Endometrium (tissue), 2 donors: ENCODE data around the gene TOMM5.

Experiments
- FAIRE-seq: peaks from 2 replicates; lab custom pipeline; 2012; peaks lifted over from hg19 to GRCh38; lab: Jason Lieb, UNC
- donor health status: control.
- donor health status: control.

Gene TOMM5

DNA sequence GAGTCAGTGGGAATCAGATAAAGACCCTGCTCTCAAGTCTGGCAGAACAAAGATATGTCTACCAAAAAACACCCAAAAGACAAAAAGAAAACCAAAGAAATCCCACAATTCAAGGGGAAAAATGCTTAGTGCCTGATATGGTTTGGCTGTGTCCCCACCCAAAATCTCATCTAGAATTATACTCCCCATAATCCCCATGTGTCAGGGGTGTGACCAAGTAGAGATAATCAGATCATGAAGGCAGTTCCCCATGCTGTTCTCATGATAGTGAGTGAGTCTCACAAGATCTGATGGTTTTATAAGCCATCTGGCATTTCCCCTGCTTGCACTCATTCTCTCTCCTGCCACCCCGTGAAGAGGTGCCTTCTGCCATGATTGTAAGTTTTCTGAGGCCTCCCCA lies 29.6 kb downstream of the TOMM5 start:
- FAIRE-seq = no peak

DNA sequence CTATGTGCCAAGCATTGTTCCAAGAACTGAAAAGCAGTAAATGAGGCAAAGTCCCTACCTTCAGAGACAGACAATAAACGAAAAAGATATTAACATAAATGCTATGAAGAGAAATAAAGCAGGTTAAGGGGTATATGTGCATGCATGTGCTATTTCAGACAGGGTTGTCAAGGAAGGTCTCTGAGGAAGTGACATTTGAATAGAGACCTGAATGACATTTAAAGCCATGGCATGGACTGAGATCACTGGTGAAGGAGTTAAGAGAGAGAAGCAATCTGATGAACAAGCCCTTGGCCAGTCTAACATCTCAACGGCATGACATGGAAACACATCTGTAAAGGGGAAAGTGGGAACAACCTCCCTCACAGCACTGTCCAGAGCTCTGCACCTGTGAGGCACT lies 30.7 kb downstream of the TOMM5 start:
- FAIRE-seq = no peak

DNA sequence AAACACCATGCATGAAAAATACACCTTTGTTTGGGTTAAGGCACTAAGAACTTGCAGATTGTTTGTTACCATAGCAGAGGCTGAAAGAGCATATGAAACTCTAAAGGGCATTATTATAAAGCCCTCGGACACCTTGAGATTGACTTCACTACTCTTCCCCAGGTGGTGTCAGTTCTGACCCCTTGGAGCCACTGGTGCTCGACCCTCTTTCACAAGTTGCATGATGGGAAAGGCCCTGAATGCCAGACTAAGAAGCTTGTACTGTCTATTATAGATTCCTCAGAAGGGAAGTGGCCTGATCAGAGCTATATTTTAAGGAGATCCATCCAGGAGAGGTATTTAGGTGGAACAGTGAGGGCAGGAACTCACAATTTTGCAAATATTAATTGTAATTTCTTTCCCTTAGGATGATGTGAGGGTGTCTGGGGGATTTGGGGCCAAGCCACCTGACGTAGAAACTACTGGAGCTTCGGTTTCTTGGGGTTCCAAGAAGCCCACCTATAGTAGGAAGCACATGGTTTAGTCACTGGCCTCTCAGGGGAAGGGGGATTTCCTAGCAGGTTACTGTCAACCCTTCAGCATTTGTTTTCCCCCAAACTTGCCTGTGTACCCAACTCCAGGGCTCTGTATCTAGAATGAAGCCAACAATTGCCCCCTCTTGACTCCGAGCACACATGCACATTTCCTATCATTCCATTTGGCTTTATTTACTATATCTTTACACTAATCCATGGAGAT lies 32.4 kb downstream of the TOMM5 start:
- FAIRE-seq = no peak

DNA sequence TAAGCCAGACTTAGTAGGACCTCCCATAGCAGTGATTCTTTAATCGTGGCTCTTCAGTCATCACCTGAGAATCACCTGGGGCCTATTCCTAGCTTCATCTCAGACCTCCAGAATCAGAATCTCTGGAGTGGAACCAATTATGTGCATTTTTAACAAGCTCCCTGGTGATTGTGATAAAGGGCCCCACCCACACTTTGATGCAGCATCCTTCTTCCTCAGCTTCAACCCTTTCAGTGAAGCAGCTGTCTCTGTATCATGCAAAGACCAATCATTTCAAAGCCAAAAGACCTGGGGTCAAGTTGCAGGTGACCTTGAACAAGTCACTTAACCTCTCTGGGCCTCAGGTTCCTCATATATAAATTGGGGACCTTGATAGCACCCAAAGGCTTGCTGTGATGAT lies 33.3 kb downstream of the TOMM5 start:
- no peak for FAIRE-seq

DNA sequence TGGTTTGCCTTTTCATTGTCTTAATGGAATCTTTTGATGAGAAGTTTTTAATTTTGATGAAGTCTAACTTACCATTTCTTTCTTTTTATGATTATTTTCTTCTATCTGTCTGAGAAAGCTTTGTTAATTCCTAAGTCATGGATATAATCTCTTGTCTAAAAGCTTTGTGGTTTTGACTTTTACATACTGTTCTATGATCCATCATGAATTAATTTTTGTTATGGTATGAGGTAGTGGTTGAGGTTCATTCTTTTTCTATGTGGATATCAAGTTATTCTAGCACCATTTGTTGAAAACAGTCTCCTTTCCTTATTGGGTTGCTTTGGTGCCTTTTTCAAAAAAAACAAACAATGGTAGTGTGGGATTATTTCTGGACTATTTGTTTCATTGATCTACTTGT lies 36.6 kb downstream of the TOMM5 start:
- no peak for FAIRE-seq

DNA sequence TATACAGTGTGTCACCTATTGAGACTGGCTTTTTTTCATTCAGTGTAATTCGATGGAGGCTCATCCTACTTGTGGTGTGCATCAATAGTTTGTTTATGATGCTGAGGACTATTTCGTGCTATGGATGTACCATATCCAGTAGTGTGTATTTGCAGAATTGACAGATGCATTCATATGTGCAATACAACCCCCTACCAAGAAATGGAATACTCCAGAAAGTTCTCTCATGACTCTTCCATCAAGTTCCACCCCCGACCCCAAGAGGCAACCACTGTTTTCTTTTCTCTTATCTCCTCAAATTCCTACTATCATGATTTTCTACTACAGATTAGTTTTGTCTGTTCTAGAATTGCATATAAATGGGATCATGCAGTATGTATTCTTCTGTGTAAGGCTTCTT lies 38.1 kb downstream of the TOMM5 start:
- FAIRE-seq = no peak

DNA sequence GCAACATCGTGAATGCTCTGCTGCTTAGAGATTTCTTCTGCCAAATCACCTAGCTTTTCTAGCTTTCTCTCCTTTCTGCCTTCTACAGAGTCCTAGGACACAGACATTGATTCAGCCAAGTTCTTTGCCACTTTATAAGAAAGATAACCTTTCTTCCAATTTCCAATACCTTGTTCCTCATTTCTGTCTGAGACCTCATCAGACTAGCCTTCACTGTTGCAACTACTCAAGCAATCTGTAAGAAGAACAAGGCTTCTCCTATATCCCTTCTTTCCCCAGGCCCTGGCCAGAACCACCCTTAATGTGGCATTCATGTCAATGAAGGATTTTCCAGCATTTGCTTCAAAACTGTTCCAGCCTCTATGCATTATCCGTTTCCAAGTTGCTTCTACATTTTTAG lies 40.5 kb downstream of the TOMM5 start:
- FAIRE-seq = no peak

DNA sequence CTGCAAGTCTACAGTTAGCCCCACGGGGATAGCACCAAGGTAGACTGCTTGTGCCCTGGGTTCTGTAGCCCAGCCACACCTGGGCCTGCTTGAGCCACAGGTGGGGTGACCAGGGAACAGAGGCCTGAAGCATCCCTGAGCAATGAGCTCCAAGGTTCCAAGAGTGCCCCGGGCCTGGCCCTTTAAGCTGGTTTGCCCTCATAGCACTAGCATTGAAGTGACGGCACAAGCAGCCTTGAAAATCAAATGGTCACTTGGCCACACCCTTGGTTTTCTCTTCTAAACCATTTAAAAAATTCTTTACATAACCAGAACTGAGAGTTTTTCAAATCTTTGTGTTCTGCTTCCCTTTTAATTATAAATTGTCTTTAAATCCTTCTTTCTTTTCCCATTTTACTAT lies 40.9 kb downstream of the TOMM5 start:
- no peak for FAIRE-seq

DNA sequence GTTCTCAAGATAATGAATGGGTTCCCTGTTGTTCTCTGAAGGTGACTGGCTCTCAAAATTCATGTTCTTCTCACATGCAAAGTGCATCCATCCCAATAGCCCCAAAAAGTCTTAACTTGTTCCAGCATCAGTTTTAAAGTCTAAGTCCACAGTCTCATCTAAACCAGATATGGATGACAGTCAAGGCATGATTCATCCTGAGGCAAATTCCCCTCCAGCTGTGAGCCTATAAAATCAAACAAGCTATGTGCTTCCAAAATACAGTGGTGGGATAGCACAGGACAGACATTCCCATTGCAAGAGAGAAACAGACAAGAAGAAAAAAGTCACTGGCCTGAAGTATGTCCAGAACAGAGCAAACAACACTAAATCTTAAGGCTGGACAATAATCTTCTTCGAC lies 41.6 kb downstream of the TOMM5 start:
- no peak for FAIRE-seq

DNA sequence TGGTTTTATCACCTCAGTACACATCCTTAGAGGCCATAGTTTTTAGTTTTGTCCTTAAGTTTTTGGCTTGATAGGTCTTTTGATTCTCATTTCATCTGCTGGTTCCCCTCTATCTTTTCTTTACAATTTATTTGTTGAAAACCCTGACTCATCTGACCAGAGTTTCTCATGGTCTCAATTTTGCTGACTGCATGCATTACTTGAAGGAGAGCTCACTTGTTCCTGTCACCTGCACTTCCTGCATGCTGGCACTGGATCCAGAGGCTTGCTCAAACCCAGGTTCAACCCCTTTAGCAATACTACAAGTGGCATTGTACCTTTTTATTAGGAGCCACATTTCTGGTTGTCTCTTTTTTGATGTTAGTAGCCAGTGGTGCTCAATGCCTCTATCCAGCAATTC lies 42.9 kb downstream of the TOMM5 start:
- FAIRE-seq = no peak

DNA sequence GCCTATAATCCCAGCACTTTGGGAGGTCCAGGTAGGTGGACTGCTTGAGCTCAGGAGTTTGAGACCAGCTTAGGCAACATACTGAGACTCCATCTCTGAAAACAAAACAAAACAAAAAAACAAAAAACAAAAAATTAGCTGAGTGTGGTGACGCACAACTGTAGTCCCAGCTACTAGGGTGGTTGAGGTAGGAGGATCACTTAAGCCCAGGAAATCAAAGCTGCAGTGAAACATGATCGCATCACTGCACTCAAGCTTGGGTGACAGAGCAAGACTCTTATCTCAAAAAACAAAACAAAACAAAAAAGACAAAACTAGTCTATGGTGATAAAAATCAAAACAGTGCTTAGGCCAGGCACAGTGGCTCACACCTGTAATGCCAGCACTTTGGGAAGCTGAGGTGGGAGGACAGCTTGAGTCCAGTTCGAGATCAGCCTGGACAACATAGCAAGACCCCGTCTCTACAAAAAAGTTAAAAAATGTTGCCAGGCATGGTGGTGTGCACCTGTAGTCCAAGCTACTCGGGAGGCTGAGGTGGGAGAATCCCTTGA lies 45.0 kb downstream of the TOMM5 start:
- FAIRE-seq = no peak

DNA sequence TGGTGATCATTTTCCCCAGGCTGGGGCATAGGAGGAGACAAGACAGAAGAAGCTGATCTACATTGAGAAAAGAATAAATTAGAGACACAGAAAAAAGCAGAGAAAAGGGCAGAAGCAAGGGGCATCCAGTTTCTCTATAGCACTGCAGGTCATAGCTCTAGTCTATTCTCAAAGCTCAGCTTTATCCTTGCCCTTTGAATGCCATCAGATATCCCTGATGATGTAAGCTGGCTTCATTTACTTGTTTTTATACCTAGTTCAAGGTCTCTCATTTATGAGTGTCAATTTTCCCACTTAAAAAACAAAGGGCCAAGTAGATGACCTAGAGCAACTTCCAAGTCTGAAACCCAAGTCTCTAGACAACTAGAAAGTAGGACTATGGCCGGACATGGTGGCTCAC lies 48.9 kb downstream of the TOMM5 start:
- FAIRE-seq = no peak

DNA sequence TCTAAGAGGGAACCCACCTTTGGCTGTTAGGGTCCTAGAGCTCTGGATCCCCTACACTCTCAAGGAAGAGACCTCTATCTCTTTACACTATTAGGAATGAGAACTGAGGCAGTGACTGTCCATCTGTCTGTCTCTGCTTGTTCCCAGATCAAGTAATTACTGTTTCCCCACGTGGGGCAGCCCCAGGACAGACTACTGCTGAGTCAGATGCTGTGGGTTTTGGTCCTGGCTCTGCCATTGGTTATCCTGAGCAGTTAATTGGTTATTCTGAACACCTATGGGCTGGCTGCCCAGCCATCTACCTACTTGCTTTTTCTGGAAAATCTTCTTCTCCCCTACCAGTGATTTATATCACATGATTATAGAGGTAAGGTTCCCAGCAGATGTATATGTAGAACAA lies 49.5 kb downstream of the TOMM5 start:
- no peak for FAIRE-seq

DNA sequence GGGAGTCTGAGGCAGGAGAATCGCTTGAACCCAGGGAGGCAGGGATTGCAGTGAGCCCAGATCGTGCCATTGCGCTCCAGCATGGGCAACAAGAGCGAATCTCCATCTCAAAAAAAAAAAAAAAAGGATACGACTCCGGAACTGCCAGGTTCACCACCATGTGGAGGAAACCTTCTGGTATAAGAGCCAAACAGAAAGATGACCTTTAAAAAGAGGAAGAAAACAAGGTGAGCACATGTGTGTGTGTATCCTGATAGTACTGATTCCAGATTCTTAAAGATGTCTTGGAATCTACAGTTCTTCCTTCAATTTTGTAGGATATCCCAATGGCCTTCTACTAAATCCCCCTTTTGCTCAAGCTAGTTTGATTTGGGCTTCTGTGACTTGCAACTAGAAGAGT lies 49.9 kb downstream of the TOMM5 start:
- FAIRE-seq = no peak

DNA sequence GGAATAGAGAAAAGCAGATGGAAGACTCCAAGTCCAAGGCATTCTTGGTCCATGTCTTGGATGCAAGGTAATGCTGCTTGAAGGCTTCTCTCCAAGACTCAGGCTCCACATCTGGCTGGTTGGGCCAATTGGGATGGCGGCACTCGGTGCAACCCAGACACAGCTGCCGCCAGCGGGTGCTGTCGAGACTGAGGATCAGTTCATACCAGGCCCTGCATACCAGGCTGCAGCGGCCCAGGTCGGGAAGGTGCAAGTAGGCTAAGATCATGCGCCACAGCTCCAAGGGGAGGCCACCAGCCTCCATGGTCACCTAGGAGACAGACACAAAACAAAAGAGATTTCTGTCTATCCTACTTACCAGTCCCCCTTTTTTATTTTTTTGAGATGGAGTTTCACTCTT lies 50.9 kb downstream of the TOMM5 start:
- FAIRE-seq = no peak

DNA sequence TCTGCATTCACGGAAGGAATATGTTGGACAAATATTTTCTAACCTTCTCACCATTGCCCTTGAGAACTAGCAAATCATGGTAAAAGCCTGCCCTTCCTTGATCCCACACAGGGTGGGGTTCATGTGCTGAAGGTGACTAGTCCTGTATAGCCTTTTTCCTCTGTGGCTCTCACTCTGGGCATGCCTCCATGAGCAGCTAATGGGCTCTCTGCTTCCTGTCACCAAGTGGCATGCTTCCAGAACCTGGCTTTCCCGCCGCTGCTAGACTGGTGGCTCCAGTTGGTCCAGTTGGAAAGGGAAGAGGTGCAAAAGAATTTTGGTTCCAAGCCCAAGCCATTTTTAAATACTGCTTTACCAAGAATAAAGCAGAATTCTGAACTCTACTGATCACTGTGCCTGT lies 51.8 kb downstream of the TOMM5 start:
- FAIRE-seq = no peak

DNA sequence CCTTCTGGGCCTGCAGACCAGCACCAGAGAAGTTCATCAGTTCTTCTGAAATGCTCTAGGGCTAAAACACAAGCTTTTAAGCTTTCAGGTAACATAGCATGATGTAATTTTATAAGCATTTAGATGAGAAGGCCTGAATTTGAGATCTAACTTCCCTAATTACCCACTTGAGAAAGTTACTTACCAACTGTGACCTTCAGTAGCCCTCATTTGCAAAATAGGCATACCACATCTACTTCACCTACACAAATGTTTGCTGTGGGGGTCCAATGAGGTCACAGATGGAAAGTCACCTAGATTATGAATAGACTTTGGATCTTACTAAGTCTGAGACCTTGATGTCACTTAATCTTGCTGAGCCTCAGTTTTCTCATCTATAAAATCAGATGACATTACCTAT lies 52.8 kb downstream of the TOMM5 start:
- FAIRE-seq = no peak
